HG02642 (cell line): ENCODE measurements around the gene TGFBR1.

Experiments used
- ATAC-seq: cut with Tn5 transposase; IDR thresholded peaks from one replicate; pipeline ENCODE4 v1.9.1; 2021; ENCODE audit warnings: mild to moderate bottlenecking; ENCODE audit not compliant: unreplicated experiment, poor library complexity

TGFBR1 gene

GRCh38 chr9:99130069-99130468 is 25.2 kb downstream of the TGFBR1 start:
- peak; percentile 73 for ATAC-seq

- no peak for ATAC-seq
These were observed 28.2 kb downstream of the TGFBR1 start for GRCh38 chr9:99133145-99133544.

- no peak for ATAC-seq
These were observed 30.0 kb downstream of the TGFBR1 start for GRCh38 chr9:99134893-99135341.

GRCh38 chr9:99135456-99135855 is 30.5 kb downstream of the TGFBR1 start:
- no peak for ATAC-seq

- no peak for ATAC-seq
These were observed 32.3 kb downstream of the TGFBR1 start for GRCh38 chr9:99137225-99137624.

GRCh38 chr9:99137891-99138290 is 33.0 kb downstream of the TGFBR1 start:
- ATAC-seq, result no peak

GRCh38 chr9:99138424-99139284 is 33.7 kb downstream of the TGFBR1 start:
- no peak for ATAC-seq

GRCh38 chr9:99139868-99140267 is 35.0 kb downstream of the TGFBR1 start:
- ATAC-seq, result no peak

- ATAC-seq, result peak; percentile 64
These were observed 35.9 kb downstream of the TGFBR1 start for GRCh38 chr9:99140685-99141314.

GRCh38 chr9:99141849-99142248 is 36.9 kb downstream of the TGFBR1 start:
- no peak for ATAC-seq

- ATAC-seq, result no peak
These were observed 37.4 kb downstream of the TGFBR1 start for GRCh38 chr9:99142275-99142674.

- ATAC-seq, result no peak
These were observed 38.7 kb downstream of the TGFBR1 start for GRCh38 chr9:99143655-99144054.

GRCh38 chr9:99144966-99145365 is 40.1 kb downstream of the TGFBR1 start:
- ATAC-seq, result no peak

GRCh38 chr9:99146574-99146973 is 41.7 kb downstream of the TGFBR1 start:
- no peak for ATAC-seq

- ATAC-seq, result no peak
These were observed 42.3 kb downstream of the TGFBR1 start for GRCh38 chr9:99147177-99147576.

GRCh38 chr9:99150451-99151171 is 45.7 kb downstream of the TGFBR1 start:
- no peak for ATAC-seq

GRCh38 chr9:99154356-99154755 is 49.4 kb downstream of the TGFBR1 start:
- no peak for ATAC-seq

- no peak for ATAC-seq
These were observed 50.8 kb downstream of the TGFBR1 start for GRCh38 chr9:99155736-99156135.

- ATAC-seq, result no peak
These were observed 53.7 kb downstream of the TGFBR1 start for GRCh38 chr9:99158629-99159028.

- ATAC-seq, result no peak
These were observed 55.3 kb downstream of the TGFBR1 start for GRCh38 chr9:99160173-99160572.

GRCh38 chr9:99162759-99163364 is 57.9 kb downstream of the TGFBR1 start:
- ATAC-seq, result no peak
